ENCODE data around the gene TEP1. TPM values are rescaled to one million over a fixed set of nuclear protein-coding genes. Genes with fewer than 3 reads are reported as not detected.

TEP1 gene
- total RNA-seq, 4 donors from 2014 or later: 91.6 to 138 (median 110) TPM

DNA sequence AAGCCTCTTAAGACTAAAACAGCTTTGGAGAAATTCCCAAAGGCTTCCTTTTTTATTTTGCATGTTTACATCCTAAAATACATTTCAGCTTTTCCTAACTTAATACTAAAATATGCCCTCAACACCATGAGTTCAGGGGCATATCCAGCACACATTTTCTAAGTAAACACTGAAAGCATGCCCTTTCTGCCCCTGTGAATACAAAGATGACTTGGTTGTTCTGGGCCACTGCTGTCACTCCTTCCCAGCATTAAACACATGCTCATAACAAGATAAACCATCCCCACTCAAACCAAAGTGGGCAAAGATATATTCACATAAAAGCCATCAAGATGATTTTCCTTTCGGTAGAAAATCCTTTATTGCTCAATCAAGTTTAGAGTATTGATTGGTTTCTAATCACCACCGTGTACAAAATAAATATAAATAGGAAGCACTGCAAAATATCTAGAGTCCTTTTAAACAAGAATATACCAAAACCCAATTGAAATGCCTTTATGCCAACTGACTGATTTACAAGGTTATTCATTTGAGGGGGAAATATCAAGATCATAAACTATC, 82.2 kb downstream of the TEP1 start:
- Histone ChIP-seq H3K36me3 (peaks cover 0 to 12% (median 0%) of the 10 kb centered on the region in 3 donors), H3K4me3 (no peak overlapping the region), H3K27ac (no peak overlapping the region), H3K27me3 (no peaks in the 10 kb centered on the region), H3K9me3 (no peaks in the 10 kb centered on the region), H3K4me1 (peaks cover 0 to 3% (median 1%) of the 10 kb centered on the region in 4 donors)
- TF ChIP-seq CTCF (IDR thresholded peaks at IDR 0.05) (no peak), POLR2A (IDR thresholded peaks at IDR 0.05) (no peak)
- DNase-seq: no peak

GRCh38 chr14:20329355-20329754, 83.9 kb downstream of the TEP1 start:
- H3K36me3 ChIP-seq: peaks cover 0 to 30% (median 0%) of the 10 kb centered on the region in 3 donors
- H3K27me3 ChIP-seq: no peaks in the 10 kb centered on the region
- no peaks in the 10 kb centered on the region for H3K9me3 ChIP-seq
- no peak for DNase-seq
- H3K27ac ChIP-seq: no peak overlapping the region
- H3K4me3 ChIP-seq: no peak overlapping the region
- TF ChIP-seq POLR2A (IDR thresholded peaks at IDR 0.05) (no peak), CTCF (IDR thresholded peaks at IDR 0.05) (no peak)
- peaks cover 0 to 3% (median 1%) of the 10 kb centered on the region in 4 donors for H3K4me1 ChIP-seq

DNA sequence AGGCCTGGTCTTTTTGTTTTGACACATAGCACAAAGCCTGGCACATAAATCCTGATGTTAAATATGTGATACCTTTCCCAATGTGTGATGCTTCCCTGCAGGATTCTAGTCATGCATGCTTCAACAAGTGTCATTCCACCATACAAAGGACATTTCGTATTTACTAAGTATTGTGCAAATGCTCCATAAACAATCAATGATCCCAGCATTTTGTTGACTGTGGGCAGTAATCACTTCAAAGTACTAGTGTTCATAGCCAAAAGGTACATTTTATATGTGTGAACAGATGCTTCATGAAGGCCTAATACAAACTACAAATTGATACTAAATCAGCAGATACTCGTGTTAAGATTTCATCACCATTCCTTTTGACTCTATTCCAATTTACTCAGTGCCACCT, 84.6 kb downstream of the TEP1 start:
- peaks cover 0 to 3% (median 1%) of the 10 kb centered on the region in 4 donors for H3K4me1 ChIP-seq
- no peak for DNase-seq

GRCh38 chr14:20327005-20327869, 86.1 kb downstream of the TEP1 start:
- no peaks in the 10 kb centered on the region for H3K9me3 ChIP-seq
- H3K27me3 ChIP-seq: no peaks in the 10 kb centered on the region
- peak overlapping the region in 2 of 4 donors; percentile 6 to 20 for H3K27ac ChIP-seq
- no peak for DNase-seq
- peaks cover 0 to 3% (median 1%) of the 10 kb centered on the region in 4 donors for H3K4me1 ChIP-seq
- no peak overlapping the region for H3K4me3 ChIP-seq
- TF ChIP-seq POLR2A (IDR thresholded peaks at IDR 0.05): no peak
- TF ChIP-seq CTCF (IDR thresholded peaks at IDR 0.05): peak; percentile 46 to 91 (median 86)
- H3K36me3 ChIP-seq: peaks cover 0 to 41% (median 0%) of the 10 kb centered on the region in 3 donors

More for the DNA sequence above, 84.6 kb downstream of the TEP1 start:
- Histone ChIP-seq H3K36me3 (peaks cover 0 to 35% (median 0%) of the 10 kb centered on the region in 3 donors), H3K4me3 (no peak overlapping the region), H3K9me3 (no peaks in the 10 kb centered on the region), H3K27ac (no peak overlapping the region), H3K27me3 (no peaks in the 10 kb centered on the region)
- no peak for TF ChIP-seq POLR2A (IDR thresholded peaks at IDR 0.05)
- TF ChIP-seq CTCF (IDR thresholded peaks at IDR 0.05): no peak

DNA sequence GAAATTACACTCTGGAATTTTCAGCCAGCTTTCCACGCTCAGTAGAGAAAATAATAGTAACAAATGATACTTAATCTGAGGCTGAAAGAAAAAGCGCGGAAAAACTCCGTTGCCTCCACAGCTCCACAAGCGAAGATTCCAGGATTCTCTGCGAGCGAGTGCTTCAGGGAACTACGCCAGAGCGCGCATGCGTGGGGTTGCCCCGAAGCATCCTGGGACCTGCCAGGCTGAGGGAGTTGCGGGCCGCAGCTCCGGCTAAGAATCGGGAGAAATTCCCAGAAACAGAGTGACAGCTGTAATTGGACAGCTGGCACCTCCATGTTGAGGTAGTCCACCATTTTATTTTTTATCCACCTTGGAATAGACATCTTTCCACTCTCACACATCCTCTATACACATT, 95.6 kb downstream of the TEP1 start:
- Histone ChIP-seq H3K4me1 (no peaks in the 10 kb centered on the region), H3K9me3 (no peaks in the 10 kb centered on the region), H3K27me3 (no peaks in the 10 kb centered on the region), H3K36me3 (peaks cover 0 to 71% (median 0%) of the 10 kb centered on the region in 3 donors), H3K27ac (no peak overlapping the region), H3K4me3 (no peak overlapping the region)
- DNase-seq: no peak
- TF ChIP-seq CTCF (IDR thresholded peaks at IDR 0.05) (no peak), POLR2A (IDR thresholded peaks at IDR 0.05) (no peak)

Small RNAs within 50 kb of the gene (small RNA-seq; reads per million reads assigned to genes)
- gene RNA5SP382: 0 to 0.41 reads per million in 2 donors
- 0 reads per million in 2 donors for gene SNORA79B
- 286 to 288 reads per million in 2 donors for gene SNORD126

Other genes starting within 250 kb of the TEP1 start
- not detected for gene OR11G2, start 222.6 kb downstream of the TEP1 start, total RNA-seq
- not detected for gene OR11H6, start 189.8 kb downstream of the TEP1 start, total RNA-seq
- not detected for gene OR11H7, start 184.5 kb downstream of the TEP1 start, total RNA-seq
- not detected for gene OR11H4, start 174.2 kb downstream of the TEP1 start, total RNA-seq
- 10 to 100 TPM in 3 of 4 donors, 1 to 10 TPM in 1; 9.1 to 13.2 (median 11.6) TPM for gene TTC5, start 107.5 kb downstream of the TEP1 start, total RNA-seq
- gene CCNB1IP1, start 80.2 kb downstream of the TEP1 start, total RNA-seq: 10 to 100 TPM; 21.5 to 52.0 (median 28.4) TPM
- gene PARP2, start 69.9 kb downstream of the TEP1 start, total RNA-seq: 10 to 100 TPM in 3 of 4 donors, 1 to 10 TPM in 1; 7.7 to 39.6 (median 14.2) TPM
- under 1 TPM in 1 of 4 donors, not detected in 3; 0.13 TPM for gene KLHL33, start 22.7 kb upstream of the TEP1 start, total RNA-seq
- gene OSGEP, start 41.3 kb upstream of the TEP1 start, total RNA-seq: 100 to 1,000 TPM in 3 of 4 donors, 10 to 100 TPM in 1; 58.3 to 112 (median 102) TPM
- gene APEX1, start 41.7 kb upstream of the TEP1 start, total RNA-seq: 100 to 1,000 TPM in 1 of 4 donors, 10 to 100 TPM in 3; 79.8 to 142 (median 92.0) TPM
- 10 to 100 TPM; 22.3 to 60.9 (median 31.1) TPM for gene PIP4P1, start 47.9 kb upstream of the TEP1 start, total RNA-seq
- 10 to 100 TPM; 51.4 to 70.1 (median 53.7) TPM for gene PNP, start 55.9 kb upstream of the TEP1 start, total RNA-seq
- gene RNASE10, start 92.0 kb upstream of the TEP1 start, total RNA-seq: not detected
- not detected for gene RNASE9, start 147.5 kb upstream of the TEP1 start, total RNA-seq
- not detected for gene RNASE11, start 174.5 kb upstream of the TEP1 start, total RNA-seq
- not detected for gene RNASE12, start 177.9 kb upstream of the TEP1 start, total RNA-seq
- not detected for gene OR6S1, start 228.2 kb upstream of the TEP1 start, total RNA-seq

All from Peyer's patch (tissue), 4 donors.